Dendritic cell treated with granulocyte-macrophage colony-stimulating factor and Interleukin-4, amounts not matched to agents 40 ng/mL and 50 ng/mL, for 4 days (primary cell): ENCODE measurements around the gene CACNA2D4.

Experiments
- H3K27ac Mint-ChIP-seq: one replicate; pipeline ENCODE4 v1.8.0; 2022; ENCODE audit warnings: mild to moderate bottlenecking, mixed read lengths
- H3K27me3 Mint-ChIP-seq: one replicate; pipeline ENCODE4 v1.8.0; 2022; ENCODE audit warnings: mild to moderate bottlenecking, mixed read lengths
- H3K36me3 Mint-ChIP-seq: one replicate; pipeline ENCODE4 v1.8.0; 2022; ENCODE audit warnings: low read depth, mixed read lengths
- H3K4me1 Mint-ChIP-seq: one replicate; pipeline ENCODE4 v1.8.0; 2022; ENCODE audit warnings: low read depth, mixed read lengths
- H3K4me3 Mint-ChIP-seq: one replicate; pipeline ENCODE4 v1.8.0; 2022; ENCODE audit warnings: mild to moderate bottlenecking, moderate library complexity, mixed read lengths
- H3K9me3 Mint-ChIP-seq: one replicate; pipeline ENCODE4 v1.8.0; 2022; ENCODE audit warnings: mixed read lengths
- intact Hi-C: fragments of 100-400 bp; cut with micrococcal nuclease; formaldehyde crosslinking; loops from one replicate; pipeline ENCODE4 v1.15.0; 2022

The CACNA2D4 gene

DNA sequence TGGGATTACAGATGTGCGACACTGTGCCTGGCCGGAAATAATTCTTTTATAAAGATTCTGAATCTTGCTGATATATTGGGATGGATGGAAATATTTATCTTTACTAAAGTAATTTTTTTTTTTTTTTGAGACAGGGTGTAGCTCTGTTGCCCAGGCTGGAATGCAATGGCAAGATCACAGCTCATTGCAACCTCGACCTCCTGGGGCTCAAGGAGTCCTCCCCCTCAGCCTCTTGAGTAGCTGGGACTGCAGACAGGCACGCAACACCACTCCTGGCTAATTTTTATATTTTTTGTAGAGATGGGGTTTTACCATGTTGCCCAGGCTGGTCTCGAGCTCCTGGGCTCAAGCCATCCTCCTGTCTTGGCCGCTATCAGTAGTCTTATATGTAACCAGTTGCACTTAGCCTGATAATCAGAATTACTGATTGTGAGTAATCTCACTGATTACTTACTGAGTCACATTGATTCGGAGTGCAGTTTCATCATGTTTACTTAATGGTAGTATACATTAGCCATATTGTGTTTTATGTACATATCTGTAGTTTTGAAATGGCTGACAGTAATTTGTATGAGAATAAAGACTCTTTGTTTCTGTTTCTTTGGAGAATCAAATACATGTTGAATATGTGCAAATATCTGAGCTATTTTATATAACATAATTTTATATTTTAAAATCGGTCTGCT, 148.5 kb downstream of the CACNA2D4 start:
- H3K27me3 Mint-ChIP-seq: no peaks in the 10 kb centered on the region
- H3K4me3 Mint-ChIP-seq: no peak overlapping the region
- H3K27ac Mint-ChIP-seq: no peak overlapping the region
- H3K4me1 Mint-ChIP-seq: no peaks in the 10 kb centered on the region
- no peaks in the 10 kb centered on the region for H3K9me3 Mint-ChIP-seq
- H3K36me3 Mint-ChIP-seq: peaks cover 52% of the 10 kb centered on the region
- intact Hi-C loops: no loop called here

DNA sequence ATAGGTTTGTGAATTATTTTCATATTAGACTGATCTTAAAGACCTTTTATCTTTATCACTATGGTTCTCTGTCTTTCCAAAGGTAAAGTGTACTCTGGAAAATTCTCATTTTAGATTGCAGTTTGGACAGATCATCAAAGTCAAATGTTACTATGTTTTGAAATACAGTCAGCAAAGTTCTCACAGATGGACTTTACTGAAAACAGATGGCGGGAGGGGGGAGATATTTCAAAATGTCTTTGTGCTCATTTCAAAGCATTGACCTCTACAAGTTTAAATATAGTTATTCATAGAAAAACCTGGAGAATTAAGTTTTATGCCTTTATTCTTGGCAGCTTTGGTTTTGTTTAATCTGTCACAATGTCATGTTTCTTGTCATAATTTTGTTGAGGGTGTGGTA, 149.8 kb downstream of the CACNA2D4 start:
- intact Hi-C loops: no loop called here
- Mint-ChIP-seq H3K36me3 (peaks cover 40% of the 10 kb centered on the region), H3K9me3 (no peaks in the 10 kb centered on the region), H3K27me3 (no peaks in the 10 kb centered on the region), H3K4me1 (no peaks in the 10 kb centered on the region), H3K4me3 (no peak overlapping the region), H3K27ac (no peak overlapping the region)

DNA sequence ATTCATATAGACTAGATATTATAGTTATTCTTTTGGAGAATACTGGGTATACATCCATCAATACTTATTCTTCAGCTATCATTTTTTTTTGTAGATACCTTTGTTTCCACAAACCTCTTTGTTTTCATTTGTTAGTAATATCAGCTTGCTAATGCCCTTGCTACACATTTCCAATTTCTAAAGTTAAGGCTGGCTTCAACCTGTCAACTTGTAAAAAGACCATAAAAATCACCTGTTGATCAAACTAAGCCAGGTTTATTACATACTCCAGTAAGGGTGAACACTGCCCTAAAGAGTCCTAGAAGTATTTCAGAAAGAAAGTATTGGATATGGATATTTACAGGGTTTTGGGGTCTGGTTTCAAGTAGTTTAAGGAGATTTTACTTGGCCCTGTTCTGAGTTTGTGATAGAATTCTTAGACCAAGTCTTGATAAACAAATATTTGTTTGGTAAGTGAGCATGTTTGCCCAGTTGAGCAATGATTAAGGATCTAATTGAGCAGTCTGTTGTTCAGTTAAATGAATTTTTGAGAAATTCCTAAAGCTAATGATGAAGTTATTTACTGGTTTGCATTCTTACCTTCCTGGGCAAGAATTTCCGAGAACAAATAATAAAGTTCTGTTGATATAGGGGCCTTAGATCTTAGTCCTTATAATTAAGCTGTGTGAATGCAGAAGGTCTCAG, 150.9 kb downstream of the CACNA2D4 start:
- no peaks in the 10 kb centered on the region for H3K9me3 Mint-ChIP-seq
- intact Hi-C loops: no loop called here
- peaks cover 30% of the 10 kb centered on the region for H3K36me3 Mint-ChIP-seq
- H3K27me3 Mint-ChIP-seq: no peaks in the 10 kb centered on the region
- no peak overlapping the region for H3K4me3 Mint-ChIP-seq
- no peak overlapping the region for H3K27ac Mint-ChIP-seq
- no peaks in the 10 kb centered on the region for H3K4me1 Mint-ChIP-seq

DNA sequence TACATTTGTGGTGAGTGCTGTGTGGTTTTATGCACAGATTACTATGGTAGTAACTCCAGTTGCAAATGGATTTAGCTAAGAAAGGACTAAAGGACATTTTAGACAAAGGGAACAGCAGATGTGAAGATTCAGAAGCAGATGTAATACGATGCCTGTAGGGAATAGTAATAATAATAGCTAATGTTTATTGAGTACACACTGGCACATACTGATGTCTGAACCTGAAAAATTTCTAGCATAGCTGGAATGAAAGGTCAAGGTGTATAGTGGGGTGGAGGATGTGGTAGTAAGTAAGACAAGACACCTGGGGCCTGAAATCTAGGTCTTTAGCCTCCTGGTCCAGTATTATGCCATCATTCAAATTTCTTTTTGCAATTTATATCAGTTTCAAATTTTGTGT, 152.3 kb downstream of the CACNA2D4 start:
- Mint-ChIP-seq H3K4me1 (no peaks in the 10 kb centered on the region), H3K9me3 (no peaks in the 10 kb centered on the region), H3K27ac (no peak overlapping the region), H3K27me3 (no peaks in the 10 kb centered on the region), H3K36me3 (peaks cover 33% of the 10 kb centered on the region), H3K4me3 (no peak overlapping the region)
- intact Hi-C loops: no loop called here

DNA sequence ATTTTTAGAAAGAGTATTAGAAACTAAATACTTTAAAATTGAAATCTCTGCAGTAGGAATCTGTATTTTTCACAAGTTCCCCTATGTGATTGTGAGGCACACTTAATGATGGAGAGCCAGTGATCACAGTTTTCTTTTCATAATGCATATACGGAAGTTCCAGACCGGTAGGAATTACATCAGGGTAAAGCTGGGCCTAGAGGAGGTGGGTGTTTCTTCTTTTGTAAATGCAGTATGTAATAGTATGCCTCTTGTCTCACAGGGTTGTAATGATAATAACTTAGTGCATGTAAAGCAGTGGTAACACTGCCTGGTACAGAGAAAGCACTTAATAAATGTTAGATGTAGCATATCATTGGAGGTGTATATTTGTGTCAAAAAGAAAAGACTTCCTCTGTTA, 155.3 kb downstream of the CACNA2D4 start:
- H3K4me1 Mint-ChIP-seq: no peaks in the 10 kb centered on the region
- H3K4me3 Mint-ChIP-seq: no peak overlapping the region
- H3K9me3 Mint-ChIP-seq: no peaks in the 10 kb centered on the region
- no peaks in the 10 kb centered on the region for H3K27me3 Mint-ChIP-seq
- no peak overlapping the region for H3K27ac Mint-ChIP-seq
- peaks cover 22% of the 10 kb centered on the region for H3K36me3 Mint-ChIP-seq
- intact Hi-C loops: no loop called here

DNA sequence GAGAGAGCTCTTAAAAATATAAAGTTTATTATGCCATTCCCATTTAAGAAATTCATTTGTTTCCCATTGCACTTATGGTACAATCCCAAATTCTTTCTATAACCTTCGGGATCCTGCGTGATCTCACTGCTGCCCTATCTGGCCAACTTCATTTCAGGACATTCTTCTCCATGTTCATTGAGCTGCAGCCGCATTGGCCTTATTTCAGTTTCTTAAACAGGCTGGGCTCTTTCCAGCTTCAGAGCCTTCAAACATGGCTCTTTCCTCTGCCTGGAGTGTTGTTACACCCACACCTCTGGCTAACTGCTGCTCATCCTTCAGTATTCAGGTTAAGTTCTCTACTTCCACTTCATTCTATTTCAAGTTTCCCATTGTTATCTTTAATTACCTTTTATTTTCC, 156.6 kb downstream of the CACNA2D4 start:
- no peak overlapping the region for H3K27ac Mint-ChIP-seq
- no peaks in the 10 kb centered on the region for H3K4me1 Mint-ChIP-seq
- H3K27me3 Mint-ChIP-seq: no peaks in the 10 kb centered on the region
- intact Hi-C loops: no loop called here
- no peak overlapping the region for H3K4me3 Mint-ChIP-seq
- H3K36me3 Mint-ChIP-seq: peaks cover 32% of the 10 kb centered on the region
- no peaks in the 10 kb centered on the region for H3K9me3 Mint-ChIP-seq

DNA sequence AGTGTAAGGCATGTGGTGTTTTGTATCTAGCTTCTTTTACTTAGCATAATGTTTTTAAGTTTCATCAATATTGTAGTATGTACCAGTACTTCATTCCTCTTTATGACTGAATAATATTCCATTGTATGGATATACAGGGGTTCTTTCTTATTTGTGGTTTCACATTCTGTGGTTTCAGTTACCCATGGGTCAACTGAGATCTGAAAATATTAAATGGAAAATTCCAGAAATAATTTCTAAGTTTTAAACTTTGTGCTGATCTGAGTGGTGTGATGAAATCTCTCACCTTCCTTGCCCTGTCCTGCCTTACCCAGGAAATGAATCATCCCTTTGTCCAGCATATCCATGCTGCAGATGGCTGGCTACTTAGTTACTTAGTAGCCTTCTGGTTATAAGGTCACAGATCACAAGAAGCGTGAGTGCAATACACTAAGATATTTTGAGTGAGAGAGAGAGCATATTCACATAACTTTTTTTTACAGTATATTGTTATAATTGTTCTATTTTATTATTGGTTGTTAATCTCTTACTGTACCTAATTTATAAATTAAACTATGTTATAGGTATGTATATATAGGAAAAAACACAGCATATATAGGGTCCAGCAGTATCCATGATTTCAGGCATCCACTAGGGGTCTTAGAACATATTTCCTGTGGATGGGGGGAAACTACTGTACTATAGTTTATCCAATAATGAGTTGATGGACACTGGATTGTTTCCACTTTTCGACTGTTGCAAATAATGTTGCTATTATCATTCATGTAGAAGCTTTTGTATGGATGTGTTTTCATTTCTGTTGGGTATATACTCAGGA, 157.7 kb downstream of the CACNA2D4 start:
- H3K36me3 Mint-ChIP-seq: peaks cover 42% of the 10 kb centered on the region
- H3K4me3 Mint-ChIP-seq: no peak overlapping the region
- H3K27me3 Mint-ChIP-seq: no peaks in the 10 kb centered on the region
- no peaks in the 10 kb centered on the region for H3K4me1 Mint-ChIP-seq
- intact Hi-C loops: no loop called here
- no peaks in the 10 kb centered on the region for H3K9me3 Mint-ChIP-seq
- no peak overlapping the region for H3K27ac Mint-ChIP-seq

DNA sequence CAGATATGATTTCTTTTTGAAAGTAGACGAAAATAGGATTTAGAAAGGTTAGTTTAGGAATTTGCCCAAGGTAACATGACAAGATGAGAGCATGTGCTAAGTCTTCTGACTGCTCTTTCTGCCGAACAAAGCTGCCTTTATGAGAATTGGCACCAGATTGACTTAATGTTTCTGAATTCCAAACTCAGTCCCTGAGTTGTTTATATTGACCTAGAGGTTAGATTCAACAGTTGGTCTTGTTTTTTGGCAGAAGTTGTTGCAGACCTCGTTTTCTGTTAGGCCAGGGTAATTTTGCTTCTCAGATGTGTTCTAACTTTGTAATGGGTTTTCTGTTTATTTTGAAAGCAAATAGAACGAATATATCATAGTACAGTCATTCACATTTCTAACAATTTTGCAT, 159.6 kb downstream of the CACNA2D4 start:
- Mint-ChIP-seq H3K27me3 (no peaks in the 10 kb centered on the region), H3K27ac (no peak overlapping the region), H3K4me3 (no peak overlapping the region), H3K9me3 (no peaks in the 10 kb centered on the region), H3K36me3 (peaks cover 59% of the 10 kb centered on the region), H3K4me1 (no peaks in the 10 kb centered on the region)
- intact Hi-C loops: no loop called here

DNA sequence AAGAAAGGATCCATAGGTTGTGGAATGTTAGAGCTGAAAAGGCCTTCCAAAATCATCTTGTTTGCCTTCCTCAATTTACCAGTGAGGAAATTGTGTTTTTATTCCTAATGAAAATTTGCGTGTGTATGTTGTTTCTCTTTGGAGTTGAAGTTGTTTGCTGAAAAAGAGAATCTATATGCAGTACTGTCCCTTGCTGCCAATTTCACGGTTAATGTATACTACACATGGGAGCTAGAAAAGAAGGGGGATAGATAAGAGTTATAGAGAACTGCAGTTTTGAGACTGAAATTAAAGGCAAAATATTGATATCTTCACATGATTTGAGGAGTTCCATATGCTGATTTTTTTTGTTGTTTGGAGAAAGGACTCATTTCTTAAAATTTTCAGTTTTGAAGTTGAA, 160.1 kb downstream of the CACNA2D4 start:
- intact Hi-C loops: no loop called here
- no peaks in the 10 kb centered on the region for H3K9me3 Mint-ChIP-seq
- H3K4me3 Mint-ChIP-seq: no peak overlapping the region
- H3K36me3 Mint-ChIP-seq: peaks cover 59% of the 10 kb centered on the region
- H3K27me3 Mint-ChIP-seq: no peaks in the 10 kb centered on the region
- H3K4me1 Mint-ChIP-seq: no peaks in the 10 kb centered on the region
- H3K27ac Mint-ChIP-seq: no peak overlapping the region

DNA sequence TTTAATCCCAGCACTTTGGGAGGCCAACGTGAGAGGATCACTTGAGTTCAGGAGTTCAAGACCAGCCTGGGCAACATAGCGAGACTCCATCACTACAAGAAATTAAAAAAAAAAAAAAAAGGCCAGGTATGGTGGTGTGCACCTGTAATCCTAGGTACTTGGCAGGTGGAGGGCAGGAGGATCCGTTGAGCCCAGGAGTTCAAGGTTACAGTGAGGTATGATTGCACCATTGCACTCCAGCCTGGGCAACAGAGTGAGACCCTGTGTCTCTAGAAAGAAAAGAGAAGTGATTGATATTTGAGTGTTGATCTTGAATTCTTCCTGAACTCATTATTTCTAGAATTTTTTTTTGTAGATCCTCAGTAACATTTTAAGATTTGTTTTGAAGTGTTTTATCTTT, 168.2 kb downstream of the CACNA2D4 start:
- peaks cover 34% of the 10 kb centered on the region for H3K9me3 Mint-ChIP-seq
- intact Hi-C loops: no loop called here
- H3K36me3 Mint-ChIP-seq: peaks cover 54% of the 10 kb centered on the region
- H3K4me3 Mint-ChIP-seq: no peak overlapping the region
- no peaks in the 10 kb centered on the region for H3K4me1 Mint-ChIP-seq
- no peaks in the 10 kb centered on the region for H3K27me3 Mint-ChIP-seq
- H3K27ac Mint-ChIP-seq: no peak overlapping the region

DNA sequence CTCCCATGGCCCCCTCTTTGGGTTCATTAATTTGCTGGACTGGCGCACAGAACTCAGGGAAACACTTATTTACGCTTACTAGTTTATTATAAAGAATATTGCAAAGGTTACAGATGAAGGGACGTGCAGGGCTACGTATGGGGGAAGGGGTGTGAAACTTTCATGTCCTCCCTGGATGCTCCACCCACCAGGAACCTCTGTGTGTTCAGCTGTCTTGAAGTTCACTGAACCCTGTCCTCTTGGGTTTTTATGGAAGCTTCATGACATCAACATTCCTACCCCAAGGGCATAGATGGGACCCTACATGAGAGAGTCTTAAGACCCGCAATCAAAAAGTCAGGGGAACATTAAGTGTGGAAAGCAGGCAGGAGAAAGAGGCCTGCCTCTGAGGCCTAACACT, 169.4 kb downstream of the CACNA2D4 start:
- intact Hi-C loops: no loop called here
- Mint-ChIP-seq H3K27ac (no peak overlapping the region), H3K36me3 (peaks cover 52% of the 10 kb centered on the region), H3K4me1 (no peaks in the 10 kb centered on the region), H3K4me3 (no peak overlapping the region), H3K27me3 (no peaks in the 10 kb centered on the region), H3K9me3 (peaks cover 34% of the 10 kb centered on the region)

DNA sequence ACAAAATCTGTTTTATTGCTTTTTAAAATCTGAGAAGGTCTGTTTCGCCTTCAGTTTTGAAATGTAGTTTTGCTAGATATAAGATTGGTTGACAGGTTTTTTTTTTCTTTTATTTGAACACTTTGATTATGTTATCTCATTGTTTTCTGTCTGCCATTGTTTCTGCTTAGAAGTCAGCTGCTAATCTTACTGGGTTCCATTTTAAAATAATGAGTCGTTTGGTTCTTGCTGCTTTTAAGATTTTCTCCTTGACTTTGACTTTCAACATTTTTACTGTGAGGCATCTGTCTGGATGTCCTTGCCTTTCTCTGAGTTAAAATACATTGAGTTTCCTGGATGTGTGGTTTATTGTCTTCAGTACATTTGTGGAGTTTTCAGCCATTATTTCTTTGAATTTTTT, 170.8 kb downstream of the CACNA2D4 start:
- peaks cover 56% of the 10 kb centered on the region for H3K36me3 Mint-ChIP-seq
- no peaks in the 10 kb centered on the region for H3K27me3 Mint-ChIP-seq
- intact Hi-C loops: no loop called here
- no peak overlapping the region for H3K27ac Mint-ChIP-seq
- H3K4me3 Mint-ChIP-seq: no peak overlapping the region
- H3K4me1 Mint-ChIP-seq: no peaks in the 10 kb centered on the region
- H3K9me3 Mint-ChIP-seq: peaks cover 34% of the 10 kb centered on the region

DNA sequence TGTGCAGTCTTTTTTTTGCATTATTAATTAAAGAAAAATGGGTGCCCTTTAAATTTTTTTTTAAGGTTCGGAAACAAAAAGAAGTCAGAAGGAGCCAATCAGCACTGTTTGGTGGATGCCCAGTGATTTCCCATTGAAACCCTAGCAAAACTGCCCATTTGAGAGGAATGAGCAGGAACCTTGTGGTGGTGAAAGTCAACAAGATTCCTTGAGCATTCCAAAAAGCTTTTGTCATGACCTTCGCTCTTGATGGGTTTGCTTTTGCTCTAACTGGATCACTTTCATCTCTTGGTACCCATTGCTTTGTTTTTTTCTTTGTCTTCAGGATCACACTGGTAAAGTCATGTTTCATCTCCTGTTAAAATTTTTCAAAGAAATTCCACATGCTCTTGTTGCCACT, 173.5 kb downstream of the CACNA2D4 start:
- H3K4me3 Mint-ChIP-seq: no peak overlapping the region
- H3K36me3 Mint-ChIP-seq: peaks cover 56% of the 10 kb centered on the region
- H3K4me1 Mint-ChIP-seq: peaks cover 14% of the 10 kb centered on the region
- peaks cover 34% of the 10 kb centered on the region for H3K9me3 Mint-ChIP-seq
- H3K27ac Mint-ChIP-seq: no peak overlapping the region
- intact Hi-C loops: no loop called here
- no peaks in the 10 kb centered on the region for H3K27me3 Mint-ChIP-seq
